ENCODE results near the gene CMPK1.
"Not testable (repeated sequence)": the region's sequence is repeated elsewhere in the genome, so short reads cannot be mapped to it uniquely, and the experiment has no call there.

The CMPK1 gene

DNA sequence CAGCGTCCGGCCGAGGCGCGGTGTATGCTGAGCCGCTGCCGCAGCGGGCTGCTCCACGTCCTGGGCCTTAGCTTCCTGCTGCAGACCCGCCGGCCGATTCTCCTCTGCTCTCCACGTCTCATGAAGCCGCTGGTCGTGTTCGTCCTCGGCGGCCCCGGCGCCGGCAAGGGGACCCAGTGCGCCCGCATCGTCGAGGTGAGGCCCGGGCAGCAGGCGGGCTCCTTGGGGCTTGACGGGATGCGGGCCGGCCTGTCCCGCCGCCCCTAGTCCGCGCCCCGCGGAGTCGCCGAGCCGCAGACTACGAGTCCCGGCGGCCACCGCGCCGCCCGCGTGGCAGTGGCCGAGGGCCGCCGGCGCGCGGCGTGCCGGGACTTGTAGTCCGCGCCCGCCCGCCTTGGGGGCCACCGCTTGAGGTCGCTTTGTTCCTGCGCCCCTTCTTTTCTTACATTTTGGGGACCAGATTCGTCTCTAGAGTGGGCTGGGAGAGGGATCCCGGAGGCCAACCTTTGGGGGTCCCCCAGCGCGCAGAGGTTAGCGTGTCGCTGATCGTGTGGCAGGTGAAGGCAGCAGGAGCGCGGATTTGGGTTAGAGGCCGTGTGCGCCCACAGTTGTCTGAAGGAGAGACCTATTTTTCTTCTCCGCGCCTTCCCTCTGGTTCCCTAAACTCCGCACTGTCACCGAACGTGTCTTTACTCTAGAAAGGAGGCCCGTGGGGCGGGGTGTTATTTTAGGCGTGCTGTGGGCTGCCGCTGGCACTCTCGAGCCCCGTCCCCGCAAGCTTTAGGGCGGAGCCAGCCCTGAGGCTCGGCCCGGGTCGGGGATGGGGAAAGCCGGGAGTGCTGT, 553 bp downstream of the CMPK1 start:
- peak; percentile 77 for DNase-seq
- in situ Hi-C loops (cut with HindIII; ENCODE audit: low pct_ligation_motif_present, low pct_unique_long_range_greater_than_20kb, low sequenced_read_pairs): no loop called here

DNA sequence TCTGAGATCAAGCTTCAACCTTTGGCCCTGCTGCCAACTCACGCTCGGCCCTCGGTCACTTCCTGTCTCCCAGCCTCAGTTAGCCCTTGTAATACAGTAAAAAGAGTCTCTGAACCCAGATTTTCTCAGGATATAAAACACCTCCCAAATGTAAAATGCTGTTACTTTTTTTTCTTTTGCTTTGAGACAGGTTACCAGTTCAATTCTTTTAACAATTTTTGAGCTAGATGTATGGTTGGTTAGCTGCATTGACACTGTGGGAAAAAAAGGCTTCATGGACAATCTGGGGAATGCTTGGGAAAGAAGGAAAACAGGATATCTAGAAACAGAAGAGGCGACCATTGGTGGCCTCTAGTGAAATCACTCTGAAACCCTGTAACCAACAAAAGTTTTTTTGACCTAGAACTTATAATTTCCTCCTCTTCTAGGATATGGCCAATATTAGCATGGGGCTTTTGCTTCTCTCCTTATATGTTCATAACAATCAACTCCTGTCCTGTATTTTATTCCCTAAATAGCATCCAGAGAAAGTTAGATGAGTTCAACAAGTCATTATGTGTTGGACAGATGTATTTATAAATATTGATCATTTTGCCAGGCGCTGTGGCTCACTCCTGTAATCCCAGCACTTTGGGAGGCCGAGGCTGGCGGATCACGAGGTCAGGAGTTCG, 1.3 kb downstream of the CMPK1 start:
- no peak for DNase-seq
- in situ Hi-C loops (cut with HindIII; ENCODE audit: low pct_ligation_motif_present, low pct_unique_long_range_greater_than_20kb, low sequenced_read_pairs): no loop called here

DNA sequence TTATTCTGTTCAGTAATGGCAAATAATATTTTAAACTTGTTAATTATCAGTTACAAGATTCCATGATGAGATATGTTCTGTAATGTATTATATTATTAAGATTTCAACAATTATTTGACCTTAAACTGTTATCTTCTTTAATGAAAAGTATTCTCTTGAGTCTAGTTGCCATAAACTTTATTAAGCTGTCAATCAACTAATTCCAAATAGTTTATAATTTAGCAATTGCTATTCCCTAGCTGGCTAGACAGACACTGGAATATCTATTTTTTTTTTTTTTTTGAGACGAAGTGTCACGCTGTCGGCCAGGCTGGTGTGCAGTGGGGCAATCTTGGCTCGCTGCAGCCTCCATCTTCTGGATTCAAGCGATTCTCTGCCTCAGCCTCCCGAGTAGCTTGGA, 3.8 kb downstream of the CMPK1 start:
- in situ Hi-C loops (cut with HindIII; ENCODE audit: low pct_ligation_motif_present, low pct_unique_long_range_greater_than_20kb, low sequenced_read_pairs): no loop called here
- no peak for DNase-seq

GRCh38 chr1:47338249-47339077, 4.9 kb downstream of the CMPK1 start:
- in situ Hi-C loops (cut with HindIII; ENCODE audit: low pct_ligation_motif_present, low pct_unique_long_range_greater_than_20kb, low sequenced_read_pairs): no loop called here

GRCh38 chr1:47340227-47340626, 6.6 kb downstream of the CMPK1 start:
- DNase-seq: no peak
- in situ Hi-C loops (cut with HindIII; ENCODE audit: low pct_ligation_motif_present, low pct_unique_long_range_greater_than_20kb, low sequenced_read_pairs): no loop called here

More at GRCh38 chr1:47338249-47339077, 4.9 kb downstream of the CMPK1 start:
- DNase-seq: no peak

- DNase-seq; in situ Hi-C loops (cut with HindIII; ENCODE audit: low pct_ligation_motif_present, low pct_unique_long_range_greater_than_20kb, low sequenced_read_pairs): not testable (repeated sequence)
Measured at GRCh38 chr1:47346979-47347378, 13.4 kb downstream of the CMPK1 start.

DNA sequence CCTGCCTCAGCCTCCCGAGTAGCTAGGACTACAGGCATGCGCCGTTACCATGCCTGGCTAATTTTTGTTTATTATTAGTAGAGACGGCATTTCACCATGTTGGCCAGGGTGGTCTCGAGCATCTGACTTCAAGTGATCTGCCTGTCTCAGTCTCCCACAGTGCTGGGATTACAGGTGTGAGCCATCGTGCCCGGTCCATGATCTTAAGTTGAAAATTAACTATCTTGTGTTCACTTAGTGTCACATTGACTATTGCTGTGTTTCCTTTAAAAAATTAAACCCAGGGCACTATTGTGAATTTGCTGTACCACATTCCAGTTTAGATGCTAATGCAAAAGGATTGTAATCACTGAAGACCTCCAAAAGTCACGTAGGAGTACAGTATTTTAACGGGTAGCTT, 14.1 kb downstream of the CMPK1 start:
- DNase-seq: no peak
- in situ Hi-C loops (cut with HindIII; ENCODE audit: low pct_ligation_motif_present, low pct_unique_long_range_greater_than_20kb, low sequenced_read_pairs): no loop called here

GRCh38 chr1:47348246-47348645, 14.7 kb downstream of the CMPK1 start:
- DNase-seq: no peak
- in situ Hi-C loops (cut with HindIII; ENCODE audit: low pct_ligation_motif_present, low pct_unique_long_range_greater_than_20kb, low sequenced_read_pairs): no loop called here

DNA sequence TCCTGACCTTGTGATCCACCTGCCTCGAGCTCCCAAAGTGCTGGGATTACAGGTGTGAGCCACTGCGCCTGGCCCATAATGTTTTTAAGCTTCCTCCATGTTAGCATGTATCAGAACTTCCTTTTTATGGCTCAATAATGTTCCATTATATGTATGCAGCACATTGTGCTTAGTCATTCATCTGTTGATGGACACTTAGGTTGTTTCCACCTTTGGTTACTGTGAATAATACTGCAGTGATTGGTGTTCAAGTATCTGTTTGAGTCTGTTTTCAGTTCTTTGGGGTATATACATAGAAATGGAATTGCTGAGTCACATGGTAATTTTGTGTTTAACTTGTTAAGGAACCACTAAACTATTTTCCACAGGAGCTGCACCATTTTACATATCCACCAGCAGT, 17.7 kb downstream of the CMPK1 start:
- in situ Hi-C loops (cut with HindIII; ENCODE audit: low pct_ligation_motif_present, low pct_unique_long_range_greater_than_20kb, low sequenced_read_pairs): no loop called here
- no peak for DNase-seq

DNA sequence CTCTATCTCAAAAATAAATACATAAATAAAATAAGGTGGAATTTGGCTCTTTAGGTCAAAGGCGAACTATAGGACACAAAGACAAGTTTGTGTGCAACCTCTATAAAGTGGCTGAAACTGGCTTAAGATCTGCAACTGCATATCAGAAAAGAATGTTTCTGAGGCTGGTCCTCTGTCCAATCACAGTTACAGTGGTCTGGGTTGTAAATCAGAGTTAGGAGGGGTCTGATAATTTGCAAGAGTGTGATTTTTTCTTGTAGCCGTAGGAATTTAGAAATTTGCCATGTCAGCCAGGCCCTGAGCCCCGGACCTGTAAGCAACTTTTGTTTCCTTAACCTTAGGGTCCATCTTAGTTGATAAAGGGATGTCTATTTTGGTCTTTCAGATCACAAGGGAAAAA, 27.8 kb downstream of the CMPK1 start:
- no peak for DNase-seq
- in situ Hi-C loops (cut with HindIII; ENCODE audit: low pct_ligation_motif_present, low pct_unique_long_range_greater_than_20kb, low sequenced_read_pairs): no loop called here

DNA sequence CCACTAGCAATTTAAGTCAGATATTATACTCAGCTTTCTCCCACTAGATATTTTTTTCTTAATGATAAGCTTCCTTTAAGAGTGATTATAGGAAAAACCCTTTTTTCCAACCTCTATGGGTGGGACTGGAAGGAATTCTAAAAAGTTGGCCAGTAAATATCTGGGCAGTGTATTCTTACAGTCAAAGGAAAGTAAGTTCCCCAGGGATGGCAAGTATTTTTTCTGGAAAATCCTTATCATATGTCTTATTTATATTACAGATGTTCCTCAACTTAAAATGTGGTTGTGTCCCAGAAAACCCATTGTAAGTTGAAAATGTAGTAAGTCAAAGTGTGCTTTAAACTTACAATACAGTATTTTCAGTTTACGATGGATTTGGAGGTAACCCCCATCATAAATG, 29.2 kb downstream of the CMPK1 start:
- DNase-seq: no peak
- in situ Hi-C loops (cut with HindIII; ENCODE audit: low pct_ligation_motif_present, low pct_unique_long_range_greater_than_20kb, low sequenced_read_pairs): no loop called here

DNA sequence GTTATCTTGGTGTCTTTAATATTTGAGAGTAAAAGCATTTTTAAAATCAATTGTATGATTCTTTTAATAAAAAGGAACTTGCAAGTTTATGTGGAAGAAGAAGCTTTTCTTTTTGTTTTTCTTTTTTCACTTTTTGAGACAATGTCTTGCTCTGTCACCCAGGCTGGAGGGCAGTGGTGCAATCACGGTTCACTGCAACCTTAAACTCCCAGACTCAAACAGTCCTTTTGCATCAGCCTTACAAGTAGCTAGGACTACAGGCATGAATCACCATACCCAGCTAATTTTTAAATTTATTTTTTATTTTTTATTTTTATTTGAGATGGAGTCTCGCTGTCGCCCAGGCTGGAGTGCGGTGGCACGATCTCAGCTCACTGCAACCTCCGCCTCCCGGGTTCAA, 34.1 kb downstream of the CMPK1 start:
- in situ Hi-C loops (cut with HindIII; ENCODE audit: low pct_ligation_motif_present, low pct_unique_long_range_greater_than_20kb, low sequenced_read_pairs): no loop called here
- no peak for DNase-seq

DNA sequence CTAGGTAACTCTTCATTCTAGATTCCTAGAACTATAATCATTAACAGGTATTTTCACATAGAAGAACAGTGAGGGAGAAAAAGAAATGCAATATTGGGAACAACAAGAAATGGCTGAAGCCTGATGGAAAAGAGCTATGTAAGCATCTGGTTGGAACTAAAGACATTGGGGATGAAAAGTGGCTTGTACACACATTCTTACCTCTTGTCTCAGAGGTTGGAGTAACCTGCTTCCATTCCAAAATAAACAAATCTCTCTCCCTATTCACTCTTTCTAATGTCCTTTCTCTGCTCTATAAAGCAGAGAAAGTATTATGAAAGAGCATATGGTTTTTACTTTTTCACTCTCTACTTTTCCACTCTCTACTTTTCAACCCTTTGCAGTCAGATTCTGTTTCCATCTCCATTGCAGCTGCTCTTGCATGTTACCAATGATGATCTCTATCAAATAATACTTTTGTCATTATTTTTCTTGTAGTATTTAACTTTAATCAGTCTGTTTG, 37.5 kb downstream of the CMPK1 start:
- DNase-seq: no peak
- in situ Hi-C loops (cut with HindIII; ENCODE audit: low pct_ligation_motif_present, low pct_unique_long_range_greater_than_20kb, low sequenced_read_pairs): no loop called here

GRCh38 chr1:47374501-47374900, 40.9 kb downstream of the CMPK1 start:
- in situ Hi-C loops (cut with HindIII; ENCODE audit: low pct_ligation_motif_present, low pct_unique_long_range_greater_than_20kb, low sequenced_read_pairs): no loop called here
- DNase-seq: no peak

DNA sequence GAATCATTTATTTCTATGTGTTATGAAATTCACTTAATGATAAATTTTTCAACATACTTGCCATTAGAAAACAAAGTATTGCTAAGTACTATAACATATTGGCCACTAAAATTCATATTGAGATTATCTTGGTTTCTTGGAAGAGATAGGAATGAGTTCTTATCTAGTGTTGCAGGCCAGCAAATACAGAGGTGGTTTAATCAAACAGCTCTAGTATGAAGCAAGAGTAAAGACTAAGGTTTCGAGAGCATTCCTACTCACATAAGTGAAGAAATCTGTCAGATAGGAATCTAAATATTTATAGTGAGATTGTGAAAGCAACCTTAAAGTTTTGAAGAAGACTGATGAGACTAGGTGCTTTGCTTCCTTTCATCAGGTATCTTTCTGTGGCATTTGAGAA, 44.6 kb downstream of the CMPK1 start:
- in situ Hi-C loops (cut with HindIII; ENCODE audit: low pct_ligation_motif_present, low pct_unique_long_range_greater_than_20kb, low sequenced_read_pairs): no loop called here
- DNase-seq: no peak

DNA sequence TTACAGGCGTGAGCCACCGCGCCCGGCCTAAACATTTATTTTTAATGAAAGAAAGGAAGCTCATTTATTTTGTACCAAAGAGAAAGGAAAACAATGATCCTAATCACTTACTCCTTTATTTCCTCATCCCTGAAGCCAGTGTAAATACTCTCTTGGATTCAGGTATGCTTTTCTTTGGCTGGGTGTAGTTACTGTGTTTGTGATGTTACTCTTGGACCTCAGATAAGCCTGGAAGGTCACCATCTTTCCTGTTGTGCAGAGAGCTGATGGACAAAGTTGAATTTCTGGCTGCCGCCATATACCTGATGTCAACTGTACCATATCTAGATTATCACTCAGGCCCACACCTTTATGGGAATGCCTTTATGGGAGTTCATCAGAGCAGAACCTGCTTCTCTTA, 47.1 kb downstream of the CMPK1 start:
- in situ Hi-C loops (cut with HindIII; ENCODE audit: low pct_ligation_motif_present, low pct_unique_long_range_greater_than_20kb, low sequenced_read_pairs): no loop called here
- no peak for DNase-seq

GRCh38 chr1:47382399-47382983, 48.9 kb downstream of the CMPK1 start:
- in situ Hi-C loops (cut with HindIII; ENCODE audit: low pct_ligation_motif_present, low pct_unique_long_range_greater_than_20kb, low sequenced_read_pairs): no loop called here
- no peak for DNase-seq

DNA sequence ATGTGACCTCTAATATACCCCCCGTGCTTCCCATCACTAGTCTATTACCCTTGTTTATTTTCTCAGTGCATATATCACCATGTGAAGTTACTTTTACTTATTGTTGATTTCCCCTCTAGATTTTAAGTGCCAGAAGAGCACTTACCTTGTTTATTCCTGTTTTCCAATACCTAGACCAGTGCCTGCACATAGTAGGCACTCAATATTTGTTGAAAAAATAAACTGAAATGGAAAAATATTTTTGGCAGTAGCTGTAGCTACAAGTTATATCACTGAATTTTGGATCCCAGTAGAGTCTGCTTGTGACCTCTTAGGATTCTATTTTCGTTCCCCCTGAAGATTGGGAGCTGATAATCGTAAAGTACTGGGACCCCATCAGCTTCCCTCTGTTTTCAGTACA, 50.5 kb downstream of the CMPK1 start:
- in situ Hi-C loops (cut with HindIII; ENCODE audit: low pct_ligation_motif_present, low pct_unique_long_range_greater_than_20kb, low sequenced_read_pairs): no loop called here

GRCh38 chr1:47385020-47385419, 51.4 kb downstream of the CMPK1 start:
- no peak for DNase-seq
- in situ Hi-C loops (cut with HindIII; ENCODE audit: low pct_ligation_motif_present, low pct_unique_long_range_greater_than_20kb, low sequenced_read_pairs): no loop called here

More for the DNA sequence above, 50.5 kb downstream of the CMPK1 start:
- DNase-seq: no peak

Measured in ACHN (cell line).